Astrocyte of the spinal cord (primary cell): ENCODE measurements around the gene PDLIM4.

Source experiments
- DNase-seq: peaks from one replicate; pipeline ENCODE4 v3.0.0; 2011; ENCODE audit warnings: low read depth, low spot score
- H3K4me3 ChIP-seq: 2 replicates; pipeline ENCODE4 v1.5.1; 2011; ENCODE audit warnings: low read depth, mild to moderate bottlenecking, low read length, moderate library complexity
- in situ Hi-C: cut with HindIII; loops from 2 replicates; pipeline ENCODE4 v1.10.0; 2017; ENCODE audit warnings: low sequenced_read_pairs
- TF ChIP-seq, protein P1 (sequence below): IDR thresholded peaks from 2 replicates; pipeline ENCODE4 v1.5.1; 2012; ENCODE audit warnings: low read depth, mild to moderate bottlenecking, low read length, inconsistent platforms

The PDLIM4 gene

DNA sequence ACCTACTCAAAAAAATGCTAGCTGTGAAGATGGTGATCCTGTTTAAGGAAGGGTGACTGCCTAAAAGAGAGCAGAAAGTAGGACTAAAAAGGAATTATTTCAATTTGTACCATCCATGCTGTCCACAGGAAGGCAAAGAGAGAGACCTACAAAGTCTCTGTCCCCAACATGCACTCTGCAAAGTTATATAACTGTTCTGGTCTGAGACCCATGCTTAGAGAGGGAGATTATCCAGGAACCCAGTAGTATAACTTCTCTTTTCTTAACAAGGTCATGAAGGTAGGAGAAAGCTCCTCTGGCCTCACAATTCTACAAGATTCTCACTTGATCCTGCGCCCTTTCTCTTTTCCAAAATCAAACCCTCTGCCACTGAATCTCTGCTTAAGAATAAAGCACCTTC, 62.5 kb downstream of the PDLIM4 start:
- TF ChIP-seq, protein P1, sequence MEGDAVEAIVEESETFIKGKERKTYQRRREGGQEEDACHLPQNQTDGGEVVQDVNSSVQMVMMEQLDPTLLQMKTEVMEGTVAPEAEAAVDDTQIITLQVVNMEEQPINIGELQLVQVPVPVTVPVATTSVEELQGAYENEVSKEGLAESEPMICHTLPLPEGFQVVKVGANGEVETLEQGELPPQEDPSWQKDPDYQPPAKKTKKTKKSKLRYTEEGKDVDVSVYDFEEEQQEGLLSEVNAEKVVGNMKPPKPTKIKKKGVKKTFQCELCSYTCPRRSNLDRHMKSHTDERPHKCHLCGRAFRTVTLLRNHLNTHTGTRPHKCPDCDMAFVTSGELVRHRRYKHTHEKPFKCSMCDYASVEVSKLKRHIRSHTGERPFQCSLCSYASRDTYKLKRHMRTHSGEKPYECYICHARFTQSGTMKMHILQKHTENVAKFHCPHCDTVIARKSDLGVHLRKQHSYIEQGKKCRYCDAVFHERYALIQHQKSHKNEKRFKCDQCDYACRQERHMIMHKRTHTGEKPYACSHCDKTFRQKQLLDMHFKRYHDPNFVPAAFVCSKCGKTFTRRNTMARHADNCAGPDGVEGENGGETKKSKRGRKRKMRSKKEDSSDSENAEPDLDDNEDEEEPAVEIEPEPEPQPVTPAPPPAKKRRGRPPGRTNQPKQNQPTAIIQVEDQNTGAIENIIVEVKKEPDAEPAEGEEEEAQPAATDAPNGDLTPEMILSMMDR: no peak
- in situ Hi-C loops: no loop called here
- no peak overlapping the region for H3K4me3 ChIP-seq
- DNase-seq: no peak

DNA sequence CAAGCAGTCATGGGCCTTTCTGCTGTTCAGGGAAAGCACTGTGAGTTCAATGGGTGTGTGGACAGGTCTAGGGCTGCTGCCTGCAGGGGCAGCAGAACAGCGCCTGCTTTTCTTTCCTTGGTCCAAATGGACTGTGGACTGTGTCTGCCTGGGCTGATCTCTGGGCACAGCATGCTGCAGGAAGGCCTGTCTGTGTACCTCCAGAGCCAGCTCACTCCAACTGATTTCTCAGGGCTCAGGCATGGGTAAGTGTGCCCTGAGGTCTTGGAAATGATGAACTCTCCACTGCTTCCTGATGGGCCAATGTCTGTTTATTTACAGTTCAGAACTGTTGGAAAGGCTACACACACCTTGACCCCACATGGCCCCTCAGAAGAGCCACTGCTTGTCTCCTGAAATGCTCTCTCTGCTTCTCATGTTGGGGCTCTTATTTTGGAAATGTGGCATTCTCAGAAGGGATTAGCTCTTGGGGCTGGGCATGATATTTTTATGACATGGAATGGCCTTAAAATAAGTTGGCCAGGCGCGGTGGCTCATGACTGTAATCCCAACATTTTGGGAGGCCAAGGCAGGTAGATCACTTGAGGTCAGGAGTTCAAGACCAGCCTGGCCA, 63.7 kb downstream of the PDLIM4 start:
- DNase-seq: no peak
- in situ Hi-C loops: no loop called here
- TF ChIP-seq, protein P1: no peak
- H3K4me3 ChIP-seq: no peak overlapping the region

DNA sequence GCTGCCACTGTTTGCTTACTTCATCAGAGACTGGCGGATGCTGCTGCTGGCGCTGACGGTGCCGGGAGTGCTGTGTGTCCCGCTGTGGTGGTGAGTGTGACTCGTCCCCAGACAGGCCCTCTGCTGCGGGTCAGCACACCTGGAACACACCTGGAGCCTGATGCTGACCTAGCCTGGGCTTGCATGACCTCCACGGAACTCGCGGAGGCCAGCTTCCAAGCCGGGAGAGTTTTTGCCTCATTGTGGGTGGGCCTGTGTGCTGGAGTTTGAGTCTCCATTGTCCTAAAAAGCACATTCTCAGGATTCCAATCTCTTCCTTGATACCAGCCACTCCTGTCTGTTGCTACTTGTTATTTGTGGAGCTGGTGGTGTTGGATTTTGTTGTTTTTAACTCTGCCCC, 64.8 kb downstream of the PDLIM4 start:
- TF ChIP-seq, protein P1: no peak
- H3K4me3 ChIP-seq: no peak overlapping the region
- in situ Hi-C loops: no loop called here
- no peak for DNase-seq
